NCI-H128 (cell line): ENCODE results near the gene MYT1.

Experiments
- DNase-seq: peaks from one replicate; lab custom pipeline; 2025; ENCODE audit not compliant: unreplicated experiment; lab: John Stamatoyannopoulos, UW

The MYT1 gene

GRCh38 chr20:64188682-64189529 lies 24.7 kb downstream of the MYT1 start:
- no peak for DNase-seq

GRCh38 chr20:64189530-64189966 lies 25.3 kb downstream of the MYT1 start:
- no peak for DNase-seq

- no peak for DNase-seq
These were observed 25.7 kb downstream of the MYT1 start for GRCh38 chr20:64189986-64190385.

GRCh38 chr20:64191002-64191401 lies 26.8 kb downstream of the MYT1 start:
- no peak for DNase-seq

GRCh38 chr20:64192406-64192805 lies 28.2 kb downstream of the MYT1 start:
- DNase-seq = no peak

- DNase-seq = no peak
These were observed 28.8 kb downstream of the MYT1 start for GRCh38 chr20:64193058-64193457.

GRCh38 chr20:64194269-64194668 lies 30.0 kb downstream of the MYT1 start:
- DNase-seq = no peak

- DNase-seq = no peak
These were observed 32.1 kb downstream of the MYT1 start for GRCh38 chr20:64196309-64196708.

- no peak for DNase-seq
These were observed 32.6 kb downstream of the MYT1 start for GRCh38 chr20:64196847-64197306.

GRCh38 chr20:64198347-64198746 lies 34.1 kb downstream of the MYT1 start:
- no peak for DNase-seq

GRCh38 chr20:64199395-64199794 lies 35.1 kb downstream of the MYT1 start:
- no peak for DNase-seq

- no peak for DNase-seq
These were observed 36.5 kb downstream of the MYT1 start for GRCh38 chr20:64200740-64201139.

- no peak for DNase-seq
These were observed 37.4 kb downstream of the MYT1 start for GRCh38 chr20:64201653-64202052.

GRCh38 chr20:64203037-64203777 lies 39.0 kb downstream of the MYT1 start:
- DNase-seq = no peak

GRCh38 chr20:64205611-64206026 lies 41.4 kb downstream of the MYT1 start:
- DNase-seq = no peak

- no peak for DNase-seq
These were observed 42.4 kb downstream of the MYT1 start for GRCh38 chr20:64206614-64207013.

GRCh38 chr20:64207641-64208590 lies 43.7 kb downstream of the MYT1 start:
- no peak for DNase-seq

GRCh38 chr20:64209148-64209547 lies 44.9 kb downstream of the MYT1 start:
- DNase-seq = no peak

GRCh38 chr20:64210656-64211369 lies 46.6 kb downstream of the MYT1 start:
- DNase-seq = no peak

- DNase-seq = no peak
These were observed 47.8 kb downstream of the MYT1 start for GRCh38 chr20:64211874-64212658.
